Sigmoid colon (tissue), 7 donors: ENCODE results near the gene GDPD2. TPM values are rescaled to one million over a fixed set of nuclear protein-coding genes. Genes with fewer than 3 reads are reported as not detected.

Experiments used
- DNase-seq: peaks from one replicate; pipeline ENCODE4 v3.0.0-alpha.2; 2019
- H3K27ac ChIP-seq, 4 donors: fragments of 200-600 bp; sonication (generic); one replicate each; pipeline ENCODE4 v1.5.1; 2016 to 2019; ENCODE audit warnings: mild to moderate bottlenecking in 1 of 4
- H3K27me3 ChIP-seq, 3 donors: fragments of 200-600 bp; sonication (generic); one replicate each; pipeline ENCODE4 v1.5.1; 2019; ENCODE audit warnings: mild to moderate bottlenecking in 1 of 3
- H3K36me3 ChIP-seq, 4 donors: fragments of 200-600 bp; sonication (generic); one replicate each; pipeline ENCODE4 v1.5.1; 2016 to 2019
- H3K4me1 ChIP-seq, 4 donors: fragments of 200-600 bp; sonication (generic); one replicate each; pipeline ENCODE4 v1.5.1; 2017 to 2019
- H3K4me3 ChIP-seq, 4 donors: fragments of 200-600 bp; sonication (generic); one replicate each; pipeline ENCODE4 v1.5.1; 2017 to 2019; ENCODE audit warnings: mild to moderate bottlenecking in 2 of 4, moderate library complexity in 1 of 4
- H3K9me3 ChIP-seq, 4 donors: fragments of 200-600 bp in 3 of 4; sonication (generic) in 3 of 4; one replicate each; pipeline versions ENCODE4 v1.5.1 to v1.6.1; 2013 to 2019
- CTCF ChIP-seq, 4 experiments: fragments of 450-650 bp in 3 of 4; fragments of 200-600 bp in 1 of 4; IDR thresholded peaks; one replicate each; pipeline ENCODE4 v1.5.1; 2016 to 2019; ENCODE audit warnings: antibody characterized with exemption in 4 of 4, mild to moderate bottlenecking in 3 of 4, moderate library complexity in 2 of 4
- EP300 ChIP-seq, 4 donors: sonication (generic); formaldehyde crosslinking; IDR thresholded peaks; one replicate each; pipeline ENCODE4 v1.6.1; 2017; ENCODE audit warnings: antibody characterized with exemption in 4 of 4
- POLR2A ChIP-seq, 2 donors: fragments of 450-650 bp; IDR thresholded peaks; one replicate each; pipeline ENCODE4 v1.6.1; 2016; ENCODE audit warnings: antibody characterized with exemption in 2 of 2, mild to moderate bottlenecking in 2 of 2, moderate library complexity in 2 of 2
- POLR2AphosphoS5 ChIP-seq, 4 donors: sonication (generic); formaldehyde crosslinking; IDR thresholded peaks; one replicate each; pipeline ENCODE4 v1.6.1; 2017; ENCODE audit warnings: antibody characterized with exemption in 4 of 4
- WGBS, 2 donors: extraction: QIAGEN DNeasy Blood & Tissue Kit; methylation state at CpG; one replicate each; pipeline ENCODE4 v1.1.7; 2013; 5-methylcytosine and 5-hydroxymethylcytosine counted together
- intact Hi-C: fragments of 100-400 bp; cut with DNase I; formaldehyde crosslinking; loops from one replicate; pipeline ENCODE4 v1.15.1; 2023
- polyA plus RNA-seq, 3 donors: library from polyadenylated mRNA; stranded (reverse); fragments of 200-250 nt; gene quantifications; one replicate each; pipeline ENCODE4 v1.2.3, GENCODE V29; 2013
- total RNA-seq, 4 donors: library from RNA; depleted of rRNA; stranded (reverse); fragments of >200 nt; gene quantifications; one replicate each; pipeline ENCODE4 v1.1.0, GENCODE V29; 2016
- donor health status: healthy with polysubstance abuse.
- donor health status: Bipolar disorder and iron deficiency.
- donor health status: healthy.

Gene GDPD2
- total and polyA plus RNA-seq, 7 donors = 2.3 to 8.7 (median 3.0) TPM; not detected in 4

- Histone ChIP-seq H3K27me3 (no peaks in the 10 kb centered on the region), H3K4me1 (peaks cover 0 to 8% (median 2%) of the 10 kb centered on the region in 4 donors), H3K9me3 (no peaks in the 10 kb centered on the region), H3K27ac (peak overlapping the region; percentile 75 to 80 (median 78)), H3K36me3 (no peaks in the 10 kb centered on the region), H3K4me3 (peak overlapping the region; percentile 53 to 62 (median 58))
- no peak for DNase-seq
- 60 to 63% methylated on average over 15 of the region's 15 CpGs for WGBS, 2 donors
- intact Hi-C loops = loop anchor here (10.0 kb wide), 1 partner anchor 298 kb away; the partner anchor contains the start of gene IGBP1
- TF ChIP-seq CTCF (IDR thresholded peaks at IDR 0.05) (no peak), POLR2A (IDR thresholded peaks at IDR 0.05) (no peak), EP300 (IDR thresholded peaks at IDR 0.05) (no peak), POLR2AphosphoS5 (IDR thresholded peaks at IDR 0.05) (no peak)
Measured at GRCh38 chrX:70432936-70433847, 10.1 kb downstream of the GDPD2 start.

- TF ChIP-seq POLR2A (IDR thresholded peaks at IDR 0.05) (no peak), CTCF (IDR thresholded peaks at IDR 0.05) (peak; percentile 33 to 73 (median 50)), POLR2AphosphoS5 (IDR thresholded peaks at IDR 0.05) (no peak)
- no peaks in the 10 kb centered on the region for H3K27me3 ChIP-seq
- no peaks in the 10 kb centered on the region for H3K9me3 ChIP-seq
- peak overlapping the region; percentile 53 to 62 (median 58) for H3K4me3 ChIP-seq
- peak overlapping the region; percentile 75 to 80 (median 78) for H3K27ac ChIP-seq
- peaks cover 0 to 8% (median 2%) of the 10 kb centered on the region in 4 donors for H3K4me1 ChIP-seq
- H3K36me3 ChIP-seq = no peaks in the 10 kb centered on the region
- peak; percentile 85 for DNase-seq
- intact Hi-C loops = loop anchor here (10.0 kb wide), 1 partner anchor 299 kb away; the partner anchor contains the start of gene IGBP1
- WGBS, 2 donors = 1% methylated on average over 37 of the region's 37 CpGs
Measured at GRCh38 chrX:70433848-70434351, 10.8 kb downstream of the GDPD2 start.

- Histone ChIP-seq H3K27me3 (no peaks in the 10 kb centered on the region), H3K4me3 (peak overlapping the region; percentile 53 to 62 (median 58)), H3K9me3 (no peaks in the 10 kb centered on the region), H3K36me3 (no peaks in the 10 kb centered on the region), H3K27ac (peak overlapping the region; percentile 75 to 80 (median 78)), H3K4me1 (peaks cover 0 to 8% (median 2%) of the 10 kb centered on the region in 4 donors)
- 0% methylated on average over 45 of the region's 45 CpGs for WGBS, 2 donors
- DNase-seq = peak; percentile 92
- intact Hi-C loops = loop anchor here (10.0 kb wide), 1 partner anchor 300 kb away; the partner anchor contains the start of gene IGBP1
- no peak for TF ChIP-seq CTCF (IDR thresholded peaks at IDR 0.05)
- TF ChIP-seq POLR2AphosphoS5 (IDR thresholded peaks at IDR 0.05) = peak; percentile 8 to 71 (median 48)
Measured at GRCh38 chrX:70434352-70434866, 11.3 kb downstream of the GDPD2 start.

- H3K36me3 ChIP-seq = no peaks in the 10 kb centered on the region
- peaks cover 0 to 8% (median 2%) of the 10 kb centered on the region in 4 donors for H3K4me1 ChIP-seq
- H3K27me3 ChIP-seq = no peaks in the 10 kb centered on the region
- H3K9me3 ChIP-seq = no peaks in the 10 kb centered on the region
- no peak for TF ChIP-seq CTCF (IDR thresholded peaks at IDR 0.05)
- no peak for TF ChIP-seq EP300 (IDR thresholded peaks at IDR 0.05)
- TF ChIP-seq POLR2AphosphoS5 (IDR thresholded peaks at IDR 0.05) = no peak
- no peak for TF ChIP-seq POLR2A (IDR thresholded peaks at IDR 0.05)
- H3K4me3 ChIP-seq = peak overlapping the region; percentile 53 to 62 (median 58)
- intact Hi-C loops = loop anchor here (10.0 kb wide), 1 partner anchor 300 kb away; the partner anchor contains the start of gene IGBP1
- H3K27ac ChIP-seq = peak overlapping the region; percentile 75 to 80 (median 78)
- DNase-seq = no peak
- WGBS, 2 donors = 26 to 41% methylated on average over 17 of the region's 17 CpGs
Measured at GRCh38 chrX:70434914-70435586, 11.9 kb downstream of the GDPD2 start.
